Measurements from ENCODE around the gene RASSF5.

The RASSF5 gene

GRCh38 chr1:206472454-206472853 lies 34.9 kb upstream of the RASSF5 start:
- Histone ChIP-seq H3K27ac (no peak overlapping the region), H3K4me3 (no peak overlapping the region), H3K36me3 (ENCODE audit: insufficient read depth, low read length) (no peaks in the 10 kb centered on the region), H3K9ac (ENCODE audit: insufficient read length) (no peak overlapping the region), H3K9me3 (ENCODE audit: low read depth, low read length) (no peaks in the 10 kb centered on the region)
- DNase-seq (ENCODE audit: low read depth, low spot score): no peak
- TF ChIP-seq EZH2 (IDR thresholded peaks at IDR 0.05) (no peak), FOXP2 (optimal IDR thresholded peaks at IDR 0.05; ENCODE audit: control extremely low read depth, extremely low read length, insufficient read depth) (no peak)

- TF ChIP-seq EZH2 (IDR thresholded peaks at IDR 0.05) (no peak), POLR2AphosphoS5 (IDR thresholded peaks at IDR 0.05; ENCODE audit: borderline replicate concordance, low read depth, low read length) (no peak), FOXP2 (optimal IDR thresholded peaks at IDR 0.05; ENCODE audit: control extremely low read depth, extremely low read length, insufficient read depth) (no peak)
- Histone ChIP-seq H3K9me3 (ENCODE audit: low read depth, low read length) (no peaks in the 10 kb centered on the region), H3K4me3 (no peak overlapping the region), H3K27ac (no peak overlapping the region), H3K9ac (ENCODE audit: insufficient read length) (no peak overlapping the region), H3K36me3 (ENCODE audit: insufficient read depth, low read length) (no peaks in the 10 kb centered on the region)
- DNase-seq (ENCODE audit: low read depth, low spot score): no peak
Observed at GRCh38 chr1:206472886-206473285, 34.4 kb upstream of the RASSF5 start.

GRCh38 chr1:206476058-206476457 lies 31.3 kb upstream of the RASSF5 start:
- Histone ChIP-seq H3K36me3 (ENCODE audit: insufficient read depth, low read length) (no peaks in the 10 kb centered on the region), H3K27ac (no peak overlapping the region), H3K4me3 (no peak overlapping the region), H3K9me3 (ENCODE audit: low read depth, low read length) (no peaks in the 10 kb centered on the region), H3K9ac (ENCODE audit: insufficient read length) (no peak overlapping the region)
- DNase-seq (ENCODE audit: low read depth, low spot score): no peak
- TF ChIP-seq FOXP2 (optimal IDR thresholded peaks at IDR 0.05; ENCODE audit: control extremely low read depth, extremely low read length, insufficient read depth) (no peak), EZH2 (IDR thresholded peaks at IDR 0.05) (no peak), POLR2AphosphoS5 (IDR thresholded peaks at IDR 0.05; ENCODE audit: borderline replicate concordance, low read depth, low read length) (no peak)

- Histone ChIP-seq H3K36me3 (ENCODE audit: insufficient read depth, low read length) (no peaks in the 10 kb centered on the region), H3K9ac (ENCODE audit: insufficient read length) (no peak overlapping the region), H3K9me3 (ENCODE audit: low read depth, low read length) (no peaks in the 10 kb centered on the region), H3K4me3 (no peak overlapping the region), H3K27ac (no peak overlapping the region)
- DNase-seq (ENCODE audit: low read depth, low spot score): no peak
- TF ChIP-seq EZH2 (IDR thresholded peaks at IDR 0.05) (no peak), FOXP2 (optimal IDR thresholded peaks at IDR 0.05; ENCODE audit: control extremely low read depth, extremely low read length, insufficient read depth) (no peak), POLR2AphosphoS5 (IDR thresholded peaks at IDR 0.05; ENCODE audit: borderline replicate concordance, low read depth, low read length) (no peak)
Observed at GRCh38 chr1:206476591-206476990, 30.7 kb upstream of the RASSF5 start.

- no peak overlapping the region for H3K4me3 ChIP-seq
- H3K27ac ChIP-seq: no peak overlapping the region
- no peak for DNase-seq (ENCODE audit: low read depth, low spot score)
- TF ChIP-seq FOXP2 (optimal IDR thresholded peaks at IDR 0.05; ENCODE audit: control extremely low read depth, extremely low read length, insufficient read depth) (no peak), POLR2AphosphoS5 (IDR thresholded peaks at IDR 0.05; ENCODE audit: borderline replicate concordance, low read depth, low read length) (no peak), EZH2 (IDR thresholded peaks at IDR 0.05) (no peak)
- H3K9ac ChIP-seq (ENCODE audit: insufficient read length): no peak overlapping the region
- H3K9me3 ChIP-seq (ENCODE audit: low read depth, low read length): no peaks in the 10 kb centered on the region
- H3K36me3 ChIP-seq (ENCODE audit: insufficient read depth, low read length): no peaks in the 10 kb centered on the region
Observed at GRCh38 chr1:206477110-206477509, 30.2 kb upstream of the RASSF5 start.

- Histone ChIP-seq H3K36me3 (ENCODE audit: insufficient read depth, low read length) (no peaks in the 10 kb centered on the region), H3K9ac (ENCODE audit: insufficient read length) (no peak overlapping the region), H3K9me3 (ENCODE audit: low read depth, low read length) (no peaks in the 10 kb centered on the region), H3K4me3 (no peak overlapping the region), H3K27ac (no peak overlapping the region)
- TF ChIP-seq POLR2AphosphoS5 (IDR thresholded peaks at IDR 0.05; ENCODE audit: borderline replicate concordance, low read depth, low read length) (no peak), EZH2 (IDR thresholded peaks at IDR 0.05) (no peak), FOXP2 (optimal IDR thresholded peaks at IDR 0.05; ENCODE audit: control extremely low read depth, extremely low read length, insufficient read depth) (no peak)
- DNase-seq (ENCODE audit: low read depth, low spot score): no peak
Observed at GRCh38 chr1:206477581-206478380, 29.6 kb upstream of the RASSF5 start.

- no peak overlapping the region for H3K27ac ChIP-seq
- H3K4me3 ChIP-seq: no peak overlapping the region
- DNase-seq (ENCODE audit: low read depth, low spot score): no peak
- H3K36me3 ChIP-seq (ENCODE audit: insufficient read depth, low read length): no peaks in the 10 kb centered on the region
- H3K9ac ChIP-seq (ENCODE audit: insufficient read length): no peak overlapping the region
- no peak for TF ChIP-seq FOXP2 (optimal IDR thresholded peaks at IDR 0.05; ENCODE audit: control extremely low read depth, extremely low read length, insufficient read depth)
- no peak for TF ChIP-seq EZH2 (IDR thresholded peaks at IDR 0.05)
- TF ChIP-seq POLR2AphosphoS5 (IDR thresholded peaks at IDR 0.05; ENCODE audit: borderline replicate concordance, low read depth, low read length): no peak
- H3K9me3 ChIP-seq (ENCODE audit: low read depth, low read length): no peaks in the 10 kb centered on the region
Observed at GRCh38 chr1:206478746-206479145, 28.6 kb upstream of the RASSF5 start.

GRCh38 chr1:206479183-206480125 lies 27.9 kb upstream of the RASSF5 start:
- H3K36me3 ChIP-seq (ENCODE audit: insufficient read depth, low read length): no peaks in the 10 kb centered on the region
- DNase-seq (ENCODE audit: low read depth, low spot score): peak; percentile 40
- H3K27ac ChIP-seq: no peak overlapping the region
- TF ChIP-seq FOXP2 (optimal IDR thresholded peaks at IDR 0.05; ENCODE audit: control extremely low read depth, extremely low read length, insufficient read depth): no peak
- no peak for TF ChIP-seq POLR2AphosphoS5 (IDR thresholded peaks at IDR 0.05; ENCODE audit: borderline replicate concordance, low read depth, low read length)
- TF ChIP-seq EZH2 (IDR thresholded peaks at IDR 0.05): no peak
- no peak overlapping the region for H3K9ac ChIP-seq (ENCODE audit: insufficient read length)
- H3K9me3 ChIP-seq (ENCODE audit: low read depth, low read length): no peaks in the 10 kb centered on the region
- no peak overlapping the region for H3K4me3 ChIP-seq

Data from SK-N-MC (cell line).